ENCODE results near the gene LHFPL6.

Gene LHFPL6

GRCh38 chr13:39552246-39552645 is 50.7 kb downstream of the LHFPL6 start:
- DNase-seq: no peak

GRCh38 chr13:39550931-39551330 is 52.1 kb downstream of the LHFPL6 start:
- DNase-seq: no peak

GRCh38 chr13:39547108-39547507 is 55.9 kb downstream of the LHFPL6 start:
- no peak for DNase-seq

GRCh38 chr13:39542361-39542760 is 60.6 kb downstream of the LHFPL6 start:
- DNase-seq: no peak

- no peak for DNase-seq
Observed at GRCh38 chr13:39540929-39541605, 61.9 kb downstream of the LHFPL6 start.

- DNase-seq: no peak
Observed at GRCh38 chr13:39538816-39539790, 63.9 kb downstream of the LHFPL6 start.

- DNase-seq: no peak
Observed at GRCh38 chr13:39536906-39537305, 66.1 kb downstream of the LHFPL6 start.

- no peak for DNase-seq
Observed at GRCh38 chr13:39536274-39536673, 66.7 kb downstream of the LHFPL6 start.

- no peak for DNase-seq
Observed at GRCh38 chr13:39533651-39534150, 69.3 kb downstream of the LHFPL6 start.

GRCh38 chr13:39531646-39532045 is 71.3 kb downstream of the LHFPL6 start:
- no peak for DNase-seq

- no peak for DNase-seq
Observed at GRCh38 chr13:39530916-39531315, 72.1 kb downstream of the LHFPL6 start.

GRCh38 chr13:39528661-39528980 is 74.4 kb downstream of the LHFPL6 start:
- no peak for DNase-seq

GRCh38 chr13:39527961-39528660 is 74.9 kb downstream of the LHFPL6 start:
- DNase-seq: no peak

- DNase-seq: no peak
Observed at GRCh38 chr13:39527301-39527700, 75.7 kb downstream of the LHFPL6 start.

GRCh38 chr13:39526499-39526898 is 76.5 kb downstream of the LHFPL6 start:
- DNase-seq: no peak

GRCh38 chr13:39525506-39525905 is 77.5 kb downstream of the LHFPL6 start:
- no peak for DNase-seq

GRCh38 chr13:39524795-39525194 is 78.2 kb downstream of the LHFPL6 start:
- no peak for DNase-seq

- DNase-seq: no peak
Observed at GRCh38 chr13:39522329-39522728, 80.7 kb downstream of the LHFPL6 start.

- no peak for DNase-seq
Observed at GRCh38 chr13:39521701-39522100, 81.3 kb downstream of the LHFPL6 start.

GRCh38 chr13:39516096-39516495 is 86.9 kb downstream of the LHFPL6 start:
- no peak for DNase-seq

- no peak for DNase-seq
Observed at GRCh38 chr13:39515224-39515714, 87.7 kb downstream of the LHFPL6 start.

- DNase-seq: no peak
Observed at GRCh38 chr13:39512687-39513086, 90.3 kb downstream of the LHFPL6 start.

GRCh38 chr13:39510316-39510695 is 92.7 kb downstream of the LHFPL6 start:
- DNase-seq: no peak
